ENCODE measurements around the gene CD163L1. TPM values are rescaled to one million over a fixed set of nuclear protein-coding genes. Genes with fewer than 3 reads are reported as not detected.

Gene CD163L1
- total and polyA plus RNA-seq, 9 of the 15 experiments (the other 6 are each of a cell fraction or from before 2014, with no cell fraction given), result 0.54 to 9.2 (median 2.0) TPM

DNA sequence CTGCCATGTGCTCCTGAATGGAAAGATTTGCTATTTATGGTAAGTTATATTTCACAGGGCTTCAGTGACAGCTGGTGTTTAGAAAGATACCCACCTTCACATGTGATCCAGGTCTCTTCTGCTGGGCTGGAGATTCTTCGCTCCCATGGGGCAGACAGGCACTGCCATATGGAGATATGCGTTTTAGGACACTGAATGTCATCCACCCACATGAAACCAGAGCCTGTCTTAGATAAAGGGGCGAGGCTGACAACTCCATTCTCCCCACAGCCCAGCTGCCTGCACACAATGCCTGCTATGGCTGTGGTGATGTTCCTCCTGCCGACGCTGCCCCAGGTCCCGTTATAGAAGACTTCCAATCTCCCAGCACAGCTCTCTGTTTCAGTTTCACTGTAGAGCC, 70.7 kb downstream of the CD163L1 start (continued):
- TF ChIP-seq ZNF347 (CRISPR knock-in tag; IDR thresholded peaks at IDR 0.05; ENCODE audit: low read depth), result no peak
- peak; percentile 41 for TF ChIP-seq MEIS2 (IDR thresholded peaks at IDR 0.05; ENCODE audit: partially characterized antibody)
- no peak for TF ChIP-seq STAG1 (CRISPR knock-in tag; IDR thresholded peaks at IDR 0.05; ENCODE audit: borderline replicate concordance)
- TF ChIP-seq CBFA2T2 (conservative IDR thresholded peaks at IDR 0.05), result peak; percentile 86
- no peak for TF ChIP-seq ZNF143 (CRISPR knock-in tag; IDR thresholded peaks at IDR 0.05)
- TF ChIP-seq POLR2AphosphoS5 (IDR thresholded peaks at IDR 0.05; ENCODE audit: control insufficient read depth, insufficient read depth, low read depth, low read length), result peak; percentile 41; the same call in 1 of the 2 replicates
- TF ChIP-seq MTA2 (IDR thresholded peaks at IDR 0.05; ENCODE audit: low read depth), result peak; percentile 14; the same call in 1 of the 2 replicates
- TF ChIP-seq E4F1 (CRISPR knock-in tag; IDR thresholded peaks at IDR 0.05; ENCODE audit: borderline replicate concordance), result no peak
- TF ChIP-seq PYGO2 (tag; IDR thresholded peaks at IDR 0.05), result no peak
- TF ChIP-seq MED1 (CRISPR knock-in tag; IDR thresholded peaks at IDR 0.05; ENCODE audit: borderline replicate concordance), result no peak
- no peak for TF ChIP-seq ZNF133 (CRISPR knock-in tag; IDR thresholded peaks at IDR 0.05)
- TF ChIP-seq ZEB2 (IDR thresholded peaks at IDR 0.05), result no peak
- TF ChIP-seq ZNF134 (CRISPR knock-in tag; conservative IDR thresholded peaks at IDR 0.05), result no peak
- no peak for TF ChIP-seq FOXK2 (conservative IDR thresholded peaks at IDR 0.05 in 1 of 2, IDR thresholded peaks at IDR 0.05 in 1 of 2; ENCODE audit: low read depth in 2 of 2)
- no peak for TF ChIP-seq XRCC3 (IDR thresholded peaks at IDR 0.05)
- TF ChIP-seq TCF3 (CRISPR knock-in tag; IDR thresholded peaks at IDR 0.05), result peak; percentile 75
- TF ChIP-seq ZNF197 (CRISPR knock-in tag; IDR thresholded peaks at IDR 0.05; ENCODE audit: low read depth), result no peak
- TF ChIP-seq, protein P1, sequence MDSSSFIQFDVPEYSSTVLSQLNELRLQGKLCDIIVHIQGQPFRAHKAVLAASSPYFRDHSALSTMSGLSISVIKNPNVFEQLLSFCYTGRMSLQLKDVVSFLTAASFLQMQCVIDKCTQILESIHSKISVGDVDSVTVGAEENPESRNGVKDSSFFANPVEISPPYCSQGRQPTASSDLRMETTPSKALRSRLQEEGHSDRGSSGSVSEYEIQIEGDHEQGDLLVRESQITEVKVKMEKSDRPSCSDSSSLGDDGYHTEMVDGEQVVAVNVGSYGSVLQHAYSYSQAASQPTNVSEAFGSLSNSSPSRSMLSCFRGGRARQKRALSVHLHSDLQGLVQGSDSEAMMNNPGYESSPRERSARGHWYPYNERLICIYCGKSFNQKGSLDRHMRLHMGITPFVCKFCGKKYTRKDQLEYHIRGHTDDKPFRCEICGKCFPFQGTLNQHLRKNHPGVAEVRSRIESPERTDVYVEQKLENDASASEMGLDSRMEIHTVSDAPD (CRISPR knock-in tag; IDR thresholded peaks at IDR 0.05), result no peak
- no peak for TF ChIP-seq CC2D1A (IDR thresholded peaks at IDR 0.05)
- no peak for TF ChIP-seq E2F8 (IDR thresholded peaks at IDR 0.05; ENCODE audit: low read depth, partially characterized antibody)
- TF ChIP-seq, protein P2, sequence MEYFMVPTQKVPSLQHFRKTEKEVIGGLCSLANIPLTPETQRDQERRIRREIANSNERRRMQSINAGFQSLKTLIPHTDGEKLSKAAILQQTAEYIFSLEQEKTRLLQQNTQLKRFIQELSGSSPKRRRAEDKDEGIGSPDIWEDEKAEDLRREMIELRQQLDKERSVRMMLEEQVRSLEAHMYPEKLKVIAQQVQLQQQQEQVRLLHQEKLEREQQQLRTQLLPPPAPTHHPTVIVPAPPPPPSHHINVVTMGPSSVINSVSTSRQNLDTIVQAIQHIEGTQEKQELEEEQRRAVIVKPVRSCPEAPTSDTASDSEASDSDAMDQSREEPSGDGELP (CRISPR knock-in tag; IDR thresholded peaks at IDR 0.05; ENCODE audit: borderline replicate concordance), result peak; percentile 34; the same call in 1 of the 2 replicates

Measured in K562 (cell line).